Measurements from ENCODE around the gene ERP44. TPM values are rescaled to one million over a fixed set of nuclear protein-coding genes. Genes with fewer than 3 reads are reported as not detected.
A peak's percentile ranks its signal among the peaks of the same experiment; 100 is the strongest.

ERP44 gene
- total RNA-seq, 4 donors from 2014 or later = 7.0 to 10.8 (median 9.7) TPM

DNA sequence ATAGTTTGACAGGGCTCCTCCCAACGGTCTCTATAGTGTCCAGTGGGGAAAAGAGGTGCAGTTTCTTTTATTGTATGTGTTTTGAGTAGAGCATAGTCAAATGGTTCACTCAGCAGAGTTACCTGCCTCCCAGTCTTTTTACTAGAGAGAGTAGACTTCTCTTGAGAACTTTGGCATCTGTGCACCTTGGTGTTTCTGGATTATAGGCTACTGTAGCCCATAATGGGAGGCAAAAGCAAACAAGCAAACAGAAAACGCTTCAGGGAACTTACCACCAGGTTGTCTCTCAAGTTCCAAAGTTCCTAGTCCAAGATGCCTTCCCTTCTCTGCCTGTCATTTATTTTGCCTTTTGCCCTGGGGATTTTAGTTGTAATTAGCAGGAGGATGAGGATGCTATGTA is 26.4 kb upstream of the ERP44 start:
- intact Hi-C loops (cut with DNase I; ENCODE audit: low total_unique reads) (no loop called here), in situ Hi-C loops (cut with MboI; ENCODE audit: low sequenced_read_pairs in 4 of 4) (no loop called here)
- H3K4me3 ChIP-seq = no peak overlapping the region

GRCh38 chr9:100120286-100120685 is 21.5 kb upstream of the ERP44 start:
- no peak overlapping the region for H3K27ac ChIP-seq
- no peak for DNase-seq
- in situ Hi-C loops (cut with MboI; ENCODE audit: low sequenced_read_pairs in 4 of 4) = no loop called here
- no peaks in the 10 kb centered on the region for H3K27me3 ChIP-seq
- intact Hi-C loops (cut with DNase I; ENCODE audit: low total_unique reads) = no loop called here
- no peaks in the 10 kb centered on the region for H3K36me3 ChIP-seq
- peaks cover 0 to 9% of the 10 kb centered on the region in 2 donors for H3K4me1 ChIP-seq
- ATAC-seq = no peak
- H3K4me3 ChIP-seq = no peak overlapping the region
- H3K9me3 ChIP-seq = no peaks in the 10 kb centered on the region
- TF ChIP-seq, protein P1, sequence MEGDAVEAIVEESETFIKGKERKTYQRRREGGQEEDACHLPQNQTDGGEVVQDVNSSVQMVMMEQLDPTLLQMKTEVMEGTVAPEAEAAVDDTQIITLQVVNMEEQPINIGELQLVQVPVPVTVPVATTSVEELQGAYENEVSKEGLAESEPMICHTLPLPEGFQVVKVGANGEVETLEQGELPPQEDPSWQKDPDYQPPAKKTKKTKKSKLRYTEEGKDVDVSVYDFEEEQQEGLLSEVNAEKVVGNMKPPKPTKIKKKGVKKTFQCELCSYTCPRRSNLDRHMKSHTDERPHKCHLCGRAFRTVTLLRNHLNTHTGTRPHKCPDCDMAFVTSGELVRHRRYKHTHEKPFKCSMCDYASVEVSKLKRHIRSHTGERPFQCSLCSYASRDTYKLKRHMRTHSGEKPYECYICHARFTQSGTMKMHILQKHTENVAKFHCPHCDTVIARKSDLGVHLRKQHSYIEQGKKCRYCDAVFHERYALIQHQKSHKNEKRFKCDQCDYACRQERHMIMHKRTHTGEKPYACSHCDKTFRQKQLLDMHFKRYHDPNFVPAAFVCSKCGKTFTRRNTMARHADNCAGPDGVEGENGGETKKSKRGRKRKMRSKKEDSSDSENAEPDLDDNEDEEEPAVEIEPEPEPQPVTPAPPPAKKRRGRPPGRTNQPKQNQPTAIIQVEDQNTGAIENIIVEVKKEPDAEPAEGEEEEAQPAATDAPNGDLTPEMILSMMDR (IDR thresholded peaks at IDR 0.05 in 4 of 5, conservative IDR thresholded peaks at IDR 0.05 in 1 of 5) = no peak
- TF ChIP-seq POLR2A (IDR thresholded peaks at IDR 0.05) = no peak

More for the DNA sequence above, 26.4 kb upstream of the ERP44 start:
- no peak for ATAC-seq
- TF ChIP-seq POLR2A (IDR thresholded peaks at IDR 0.05) = no peak
- TF ChIP-seq, protein P1 (IDR thresholded peaks at IDR 0.05 in 4 of 5, conservative IDR thresholded peaks at IDR 0.05 in 1 of 5) = no peak
- DNase-seq = no peak
- H3K27me3 ChIP-seq = no peaks in the 10 kb centered on the region
- peaks cover 0 to 5% of the 10 kb centered on the region in 2 donors for H3K36me3 ChIP-seq
- no peaks in the 10 kb centered on the region for H3K9me3 ChIP-seq
- H3K27ac ChIP-seq = no peak overlapping the region
- H3K4me1 ChIP-seq = peaks cover 0 to 6% of the 10 kb centered on the region in 2 donors

DNA sequence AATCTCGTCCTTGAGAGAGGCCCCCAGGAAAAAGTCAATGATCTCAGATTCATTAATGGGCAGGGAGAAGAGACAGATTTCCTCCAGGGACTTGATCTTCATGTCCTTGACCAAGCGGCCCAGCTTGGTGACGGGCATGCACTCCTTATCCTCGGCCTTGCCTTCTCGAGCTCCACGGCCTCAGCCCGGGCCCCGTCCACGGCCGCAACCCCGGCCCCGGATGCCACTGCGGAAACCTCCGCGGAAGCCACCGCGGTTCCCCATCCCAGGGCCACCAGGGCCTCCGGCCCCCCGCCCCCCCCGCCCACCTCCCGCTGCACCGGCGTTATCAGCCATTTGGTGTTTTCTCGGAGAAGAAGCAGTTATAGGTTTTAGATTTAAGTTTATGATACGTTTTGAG is 18.5 kb upstream of the ERP44 start:
- intact Hi-C loops (cut with DNase I; ENCODE audit: low total_unique reads) = no loop called here

DNA sequence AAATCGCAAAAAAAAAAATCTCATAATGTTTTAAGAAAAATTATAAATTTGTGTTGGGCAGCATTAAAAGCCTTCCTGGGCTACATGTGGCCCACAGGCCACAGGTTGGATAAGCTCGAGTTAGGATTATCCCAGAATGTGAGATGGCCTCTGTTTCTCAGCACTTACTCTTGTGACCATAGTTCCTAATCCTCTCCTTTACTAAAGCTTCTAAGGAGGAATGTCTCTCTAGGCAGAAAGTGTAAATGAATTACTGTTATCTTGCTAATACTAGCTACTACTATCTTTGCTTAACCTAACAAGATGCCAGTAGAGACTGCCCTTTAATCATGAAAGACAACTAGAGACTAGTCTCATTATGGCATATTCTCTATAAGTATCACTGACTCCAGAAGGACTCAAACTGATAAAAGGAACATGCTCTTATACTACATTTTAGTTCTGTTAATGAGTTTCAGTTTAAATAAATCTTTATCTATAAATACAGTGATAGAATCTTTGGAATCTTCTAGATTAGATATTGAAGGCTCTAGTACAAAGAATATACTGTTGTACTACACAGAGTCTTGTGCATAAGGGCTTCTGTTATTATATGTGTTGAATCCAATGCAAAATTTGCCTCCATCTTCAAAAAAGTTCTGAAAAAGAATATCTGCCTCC is 14.0 kb upstream of the ERP44 start:
- in situ Hi-C loops (cut with MboI; ENCODE audit: low sequenced_read_pairs in 4 of 4) = no loop called here
- DNase-seq (no peak), ATAC-seq (no peak)
- intact Hi-C loops (cut with DNase I; ENCODE audit: low total_unique reads) = loop anchor here (5.0 kb wide), 2 partner anchors 479 to 891 kb away; partner anchors contain the start of genes ALG2 and SEC61B
- no peaks in the 10 kb centered on the region for H3K9me3 ChIP-seq
- peaks cover 11 to 34% of the 10 kb centered on the region in 2 donors for H3K4me1 ChIP-seq
- TF ChIP-seq, protein P1 (IDR thresholded peaks at IDR 0.05 in 4 of 5, conservative IDR thresholded peaks at IDR 0.05 in 1 of 5) = no peak
- no peak for TF ChIP-seq POLR2A (IDR thresholded peaks at IDR 0.05)
- H3K4me3 ChIP-seq = no peak overlapping the region
- H3K36me3 ChIP-seq = peaks cover 0 to 11% of the 10 kb centered on the region in 2 donors
- H3K27ac ChIP-seq = peak overlapping the region; percentile 60 to 72 (median 66)
- no peaks in the 10 kb centered on the region for H3K27me3 ChIP-seq

More for the DNA sequence above, 18.5 kb upstream of the ERP44 start:
- Histone ChIP-seq H3K36me3 (no peaks in the 10 kb centered on the region), H3K27ac (no peak overlapping the region), H3K4me1 (peaks cover 4 to 9% of the 10 kb centered on the region in 2 donors), H3K27me3 (no peaks in the 10 kb centered on the region), H3K9me3 (no peaks in the 10 kb centered on the region), H3K4me3 (no peak overlapping the region)
- no peak for ATAC-seq
- in situ Hi-C loops (cut with MboI; ENCODE audit: low sequenced_read_pairs in 4 of 4) = no loop called here
- TF ChIP-seq, protein P1 (IDR thresholded peaks at IDR 0.05 in 4 of 5, conservative IDR thresholded peaks at IDR 0.05 in 1 of 5) = no peak
- DNase-seq = no peak
